ENCODE data around the gene KRTAP4-11.
"Not testable (repeated sequence)": the region's sequence is repeated elsewhere in the genome, so short reads cannot be mapped to it uniquely, and the experiment has no call there.

Gene KRTAP4-11

GRCh38 chr17:41139865-41140264 is 21.7 kb upstream of the KRTAP4-11 start:
- not testable (repeated sequence) for H3K4me3 Mint-ChIP-seq; H3K36me3 Mint-ChIP-seq; DNase-seq (ENCODE audit: low spot score in 2 of 2); H3K27ac Mint-ChIP-seq; H3K4me1 Mint-ChIP-seq; ATAC-seq
- peaks cover 11% of the 10 kb centered on the region for H3K9me3 Mint-ChIP-seq

GRCh38 chr17:41133880-41134735 is 15.9 kb upstream of the KRTAP4-11 start:
- Mint-ChIP-seq H3K4me1 (peaks cover 9% of the 10 kb centered on the region), H3K27ac (peak overlapping the region; percentile 29)
- no peak for ATAC-seq

GRCh38 chr17:41131979-41132378 is 13.8 kb upstream of the KRTAP4-11 start:
- DNase-seq (ENCODE audit: low spot score in 2 of 2): no peak
- no peak overlapping the region for H3K27ac Mint-ChIP-seq

More at GRCh38 chr17:41133880-41134735, 15.9 kb upstream of the KRTAP4-11 start:
- no peaks in the 10 kb centered on the region for H3K36me3 Mint-ChIP-seq
- no peak for DNase-seq (ENCODE audit: low spot score in 2 of 2)
- H3K9me3 Mint-ChIP-seq: no peaks in the 10 kb centered on the region
- no peak overlapping the region for H3K4me3 Mint-ChIP-seq

GRCh38 chr17:41127371-41127770 is 9.2 kb upstream of the KRTAP4-11 start:
- DNase-seq (ENCODE audit: low spot score in 2 of 2): no peak
- peaks cover 24% of the 10 kb centered on the region for H3K4me1 Mint-ChIP-seq
- H3K36me3 Mint-ChIP-seq: no peaks in the 10 kb centered on the region
- no peak overlapping the region for H3K4me3 Mint-ChIP-seq
- no peaks in the 10 kb centered on the region for H3K9me3 Mint-ChIP-seq
- no peak for ATAC-seq
- no peak overlapping the region for H3K27ac Mint-ChIP-seq

More at GRCh38 chr17:41131979-41132378, 13.8 kb upstream of the KRTAP4-11 start:
- Mint-ChIP-seq H3K36me3 (no peaks in the 10 kb centered on the region), H3K4me3 (no peak overlapping the region), H3K4me1 (peaks cover 9% of the 10 kb centered on the region), H3K9me3 (no peaks in the 10 kb centered on the region)
- peak; percentile 62 for ATAC-seq

GRCh38 chr17:41126412-41126811 is 8.2 kb upstream of the KRTAP4-11 start:
- DNase-seq (ENCODE audit: low spot score in 2 of 2) (no peak), ATAC-seq (no peak)
- Mint-ChIP-seq H3K9me3 (no peaks in the 10 kb centered on the region), H3K36me3 (no peaks in the 10 kb centered on the region), H3K4me3 (no peak overlapping the region), H3K27ac (no peak overlapping the region), H3K4me1 (peaks cover 16% of the 10 kb centered on the region)

- Mint-ChIP-seq H3K9me3 (no peaks in the 10 kb centered on the region), H3K36me3 (no peaks in the 10 kb centered on the region), H3K4me1 (peaks cover 23% of the 10 kb centered on the region), H3K4me3 (no peak overlapping the region), H3K27ac (no peak overlapping the region)
- ATAC-seq (no peak), DNase-seq (ENCODE audit: low spot score in 2 of 2) (no peak)
These were observed 6.9 kb upstream of the KRTAP4-11 start for GRCh38 chr17:41125064-41125463.

- not testable (repeated sequence) for H3K4me3 Mint-ChIP-seq; DNase-seq (ENCODE audit: low spot score in 2 of 2); H3K36me3 Mint-ChIP-seq; H3K27ac Mint-ChIP-seq; H3K9me3 Mint-ChIP-seq
- peaks cover 26% of the 10 kb centered on the region for H3K4me1 Mint-ChIP-seq
- peak; percentile 54 for ATAC-seq
These were observed 5.8 kb upstream of the KRTAP4-11 start, which contains the start of gene KRTAP4-12 for GRCh38 chr17:41123991-41124371. TSS of gene KRTAP4-12 (minus strand) at chr17:41124182. CDS start at chr17:41124122, 60 bp downstream.

- not testable (repeated sequence) for H3K27ac Mint-ChIP-seq; ATAC-seq; H3K9me3 Mint-ChIP-seq; DNase-seq (ENCODE audit: low spot score in 2 of 2); H3K36me3 Mint-ChIP-seq; H3K4me3 Mint-ChIP-seq
- peaks cover 26% of the 10 kb centered on the region for H3K4me1 Mint-ChIP-seq
These were observed 5.3 kb upstream of the KRTAP4-11 start for GRCh38 chr17:41123292-41123990.

- peaks cover 32% of the 10 kb centered on the region for H3K4me1 Mint-ChIP-seq
- H3K36me3 Mint-ChIP-seq: no peaks in the 10 kb centered on the region
- no peak overlapping the region for H3K4me3 Mint-ChIP-seq
- ATAC-seq (no peak), DNase-seq (ENCODE audit: low spot score in 2 of 2) (no peak)
- no peaks in the 10 kb centered on the region for H3K9me3 Mint-ChIP-seq
- H3K27ac Mint-ChIP-seq: no peak overlapping the region
These were observed 3.6 kb upstream of the KRTAP4-11 start for GRCh38 chr17:41121742-41122141.

- not testable (repeated sequence) for DNase-seq (ENCODE audit: low spot score in 2 of 2); H3K36me3 Mint-ChIP-seq; H3K9me3 Mint-ChIP-seq; ATAC-seq; H3K27ac Mint-ChIP-seq; H3K4me3 Mint-ChIP-seq
- H3K4me1 Mint-ChIP-seq: peaks cover 37% of the 10 kb centered on the region
These were observed 1.8 kb upstream of the KRTAP4-11 start for GRCh38 chr17:41119696-41120690.

GRCh38 chr17:41118721-41119120 is 548 bp upstream of the KRTAP4-11 start:
- Mint-ChIP-seq H3K9me3 (no peaks in the 10 kb centered on the region), H3K4me1 (peaks cover 30% of the 10 kb centered on the region), H3K27ac (no peak overlapping the region), H3K36me3 (no peaks in the 10 kb centered on the region), H3K4me3 (no peak overlapping the region)
- DNase-seq (ENCODE audit: low spot score in 2 of 2) (no peak), ATAC-seq (no peak)

- peaks cover 21% of the 10 kb centered on the region for H3K4me1 Mint-ChIP-seq
- DNase-seq (ENCODE audit: low spot score in 2 of 2): no peak
- H3K27ac Mint-ChIP-seq: no peak overlapping the region
- H3K36me3 Mint-ChIP-seq: no peaks in the 10 kb centered on the region
- no peak overlapping the region for H3K4me3 Mint-ChIP-seq
- ATAC-seq: no peak
- H3K9me3 Mint-ChIP-seq: no peaks in the 10 kb centered on the region
These were observed 1.9 kb downstream of the KRTAP4-11 start for GRCh38 chr17:41116297-41116696.

- DNase-seq (ENCODE audit: low spot score in 2 of 2): no peak
- no peaks in the 10 kb centered on the region for H3K36me3 Mint-ChIP-seq
- ATAC-seq: no peak
- no peak overlapping the region for H3K4me3 Mint-ChIP-seq
- no peak overlapping the region for H3K27ac Mint-ChIP-seq
- no peaks in the 10 kb centered on the region for H3K9me3 Mint-ChIP-seq
- H3K4me1 Mint-ChIP-seq: peaks cover under 1% of the 10 kb centered on the region
These were observed 6.9 kb downstream of the KRTAP4-11 start for GRCh38 chr17:41111151-41111885.

GRCh38 chr17:41108728-41109386 is 9.3 kb downstream of the KRTAP4-11 start:
- not testable (repeated sequence) for H3K27ac Mint-ChIP-seq; ATAC-seq; H3K9me3 Mint-ChIP-seq; DNase-seq (ENCODE audit: low spot score in 2 of 2); H3K36me3 Mint-ChIP-seq; H3K4me3 Mint-ChIP-seq; H3K4me1 Mint-ChIP-seq
